Measurements from ENCODE around the gene TEX14.

TEX14 gene

DNA sequence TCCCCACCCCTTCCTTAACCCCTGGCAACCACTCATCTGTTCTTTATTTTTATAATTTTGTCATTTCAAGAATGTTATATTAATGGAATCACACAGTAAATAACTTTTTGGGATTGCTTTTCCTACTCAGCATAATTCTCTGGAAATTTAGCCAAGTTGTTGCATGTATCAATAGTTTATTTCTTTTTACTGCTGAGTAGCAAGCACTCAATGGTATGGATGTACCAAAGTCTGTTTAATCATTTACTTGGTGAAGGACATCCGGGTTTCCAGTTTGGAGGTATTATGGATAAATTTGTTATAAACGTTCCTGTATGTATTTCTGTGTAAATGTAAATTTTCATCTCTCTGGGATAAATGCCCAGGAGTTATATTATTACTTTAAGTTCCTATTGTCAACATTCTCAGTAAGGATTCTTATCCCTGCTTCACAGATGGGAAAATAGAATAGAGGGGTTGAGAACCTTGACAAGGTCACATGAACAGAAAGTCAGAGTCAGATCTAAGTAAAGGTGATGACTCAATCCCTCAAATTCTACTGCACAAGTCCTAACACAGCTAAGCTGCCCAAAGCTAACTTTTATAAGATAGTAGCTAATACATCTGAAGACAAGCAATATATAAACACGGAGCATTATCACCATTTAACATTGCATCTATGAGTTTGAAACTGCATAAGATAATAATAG lies 115.0 kb downstream of the TEX14 start:
- WGBS, result 50% methylated on average over 2 of the region's 3 CpGs

DNA sequence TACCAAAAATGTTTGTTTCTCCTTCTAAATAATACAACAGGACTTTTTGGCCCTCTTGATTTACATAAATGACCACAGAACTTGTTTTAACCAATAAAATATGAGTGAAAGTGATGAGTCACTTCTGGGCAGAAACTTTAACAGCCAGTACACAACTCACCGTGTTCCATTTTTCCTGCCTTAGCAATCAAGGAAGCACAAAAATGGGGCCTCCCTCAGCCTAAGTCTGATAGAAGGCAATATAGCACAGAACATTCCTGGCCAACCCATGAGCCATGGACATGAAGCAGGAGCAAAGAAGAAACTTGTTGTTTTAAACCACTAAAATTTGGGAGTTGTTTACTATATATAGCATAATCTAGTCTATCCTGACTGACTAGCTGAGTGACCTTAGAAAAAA lies 116.3 kb downstream of the TEX14 start:
- H3K79me1 ChIP-seq (replicated peaks; ENCODE audit: low read length, poor library complexity, severe bottlenecking), result no peaks in the 10 kb centered on the region
- no peaks in the 10 kb centered on the region for H3K9me3 ChIP-seq (ENCODE audit: control insufficient read depth, low read length)
- H3K36me3 ChIP-seq (ENCODE audit: control insufficient read depth in 1 of 2, insufficient read depth in 2 of 2, low read depth in 1 of 2, low read length in 2 of 2), result no peaks in the 10 kb centered on the region
- no peak overlapping the region for H2BK12ac ChIP-seq (ENCODE audit: low read length in 2 of 2)
- peak; percentile 56 for DNase-seq
- H3K4me1 ChIP-seq (ENCODE audit: control insufficient read depth, insufficient read depth, low read depth, low read length), result no peaks in the 10 kb centered on the region
- H3K14ac ChIP-seq (ENCODE audit: low read length in 2 of 2), result no peak overlapping the region
- no peak overlapping the region for H2BK120ac ChIP-seq (ENCODE audit: low read depth, low read length)
- no peak overlapping the region for H3K4me2 ChIP-seq (ENCODE audit: low read length, poor library complexity, severe bottlenecking)
- no peak overlapping the region for H2BK15ac ChIP-seq (ENCODE audit: low read depth, poor library complexity, severe bottlenecking)
- WGBS, result 14% methylated on average over 1 of the region's 1 CpG
- no peak overlapping the region for H4K8ac ChIP-seq (ENCODE audit: low read length)
- no peak overlapping the region for H3K23ac ChIP-seq (ENCODE audit: low read length in 2 of 2)
- H2AFZ ChIP-seq (ENCODE audit: low read depth, low read length), result no peak overlapping the region
- H3K18ac ChIP-seq (ENCODE audit: low read depth in 1 of 2, low read length in 2 of 2), result no peak overlapping the region
- H3K9ac ChIP-seq (ENCODE audit: low read length), result no peak overlapping the region
- no peak overlapping the region for H3K4ac ChIP-seq (ENCODE audit: low read depth in 1 of 2, low read length in 2 of 2)
- no peak overlapping the region for H2BK5ac ChIP-seq (ENCODE audit: low read depth, low read length, poor library complexity, severe bottlenecking)
- peaks cover 5 to 20% of the 10 kb centered on the region in 2 experiments for H3K27me3 ChIP-seq (ENCODE audit: control insufficient read depth in 1 of 2, insufficient read depth in 1 of 2, low read length in 2 of 2)
- no peak overlapping the region for H4K91ac ChIP-seq (ENCODE audit: low read length)
- H3K4me3 ChIP-seq (ENCODE audit: insufficient read depth in 1 of 2, low read depth in 1 of 2, low read length in 2 of 2), result no peak overlapping the region
- H3K27ac ChIP-seq (ENCODE audit: low read length, poor library complexity, severe bottlenecking), result no peak overlapping the region
- H2AK5ac ChIP-seq (ENCODE audit: low read length, severe bottlenecking), result no peak overlapping the region

More for the DNA sequence above, 115.0 kb downstream of the TEX14 start:
- H3K9me3 ChIP-seq (ENCODE audit: control insufficient read depth, low read length), result no peaks in the 10 kb centered on the region
- no peak overlapping the region for H3K18ac ChIP-seq (ENCODE audit: low read depth in 1 of 2, low read length in 2 of 2)
- H3K36me3 ChIP-seq (ENCODE audit: control insufficient read depth in 1 of 2, insufficient read depth in 2 of 2, low read depth in 1 of 2, low read length in 2 of 2), result no peaks in the 10 kb centered on the region
- H3K4me2 ChIP-seq (ENCODE audit: low read length, poor library complexity, severe bottlenecking), result no peak overlapping the region
- no peak for DNase-seq
- peaks cover 5 to 28% of the 10 kb centered on the region in 2 experiments for H3K27me3 ChIP-seq (ENCODE audit: control insufficient read depth in 1 of 2, insufficient read depth in 1 of 2, low read length in 2 of 2)
- no peak overlapping the region for H3K4ac ChIP-seq (ENCODE audit: low read depth in 1 of 2, low read length in 2 of 2)
- H3K27ac ChIP-seq (ENCODE audit: low read length, poor library complexity, severe bottlenecking), result no peak overlapping the region
- no peak overlapping the region for H3K9ac ChIP-seq (ENCODE audit: low read length)
- H4K8ac ChIP-seq (ENCODE audit: low read length), result no peak overlapping the region
- H2AK5ac ChIP-seq (ENCODE audit: low read length, severe bottlenecking), result no peak overlapping the region
- no peak overlapping the region for H4K91ac ChIP-seq (ENCODE audit: low read length)
- no peaks in the 10 kb centered on the region for H3K4me1 ChIP-seq (ENCODE audit: control insufficient read depth, insufficient read depth, low read depth, low read length)
- H2BK120ac ChIP-seq (ENCODE audit: low read depth, low read length), result no peak overlapping the region
- no peak overlapping the region for H3K4me3 ChIP-seq (ENCODE audit: insufficient read depth in 1 of 2, low read depth in 1 of 2, low read length in 2 of 2)
- H2BK12ac ChIP-seq (ENCODE audit: low read length in 2 of 2), result no peak overlapping the region
- no peak overlapping the region for H3K14ac ChIP-seq (ENCODE audit: low read length in 2 of 2)
- no peak overlapping the region for H2AFZ ChIP-seq (ENCODE audit: low read depth, low read length)
- no peaks in the 10 kb centered on the region for H3K79me1 ChIP-seq (replicated peaks; ENCODE audit: low read length, poor library complexity, severe bottlenecking)
- no peak overlapping the region for H2BK5ac ChIP-seq (ENCODE audit: low read depth, low read length, poor library complexity, severe bottlenecking)
- no peak overlapping the region for H3K23ac ChIP-seq (ENCODE audit: low read length in 2 of 2)
- no peak overlapping the region for H2BK15ac ChIP-seq (ENCODE audit: low read depth, poor library complexity, severe bottlenecking)

DNA sequence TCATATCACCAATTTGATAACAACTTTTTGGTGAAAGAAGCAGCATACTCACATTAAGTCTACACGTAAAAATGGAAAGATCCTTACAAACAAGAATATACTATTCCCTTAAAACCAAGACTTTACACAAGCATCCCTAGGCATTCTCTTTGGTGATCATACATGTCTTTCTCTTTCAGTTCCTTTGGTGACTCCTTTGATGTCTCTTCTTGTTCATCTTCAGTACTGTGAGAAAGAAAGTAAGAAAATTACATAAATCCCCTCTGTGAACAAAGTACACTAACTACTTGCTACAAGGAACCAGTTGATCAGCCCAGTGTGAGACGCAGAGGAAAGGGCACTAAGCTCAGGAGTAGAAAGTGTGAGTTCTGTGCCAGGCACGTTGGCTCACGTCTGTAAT lies 117.8 kb downstream of the TEX14 start:
- WGBS, result 90% methylated on average over 4 of the region's 4 CpGs
- no peak overlapping the region for H2BK120ac ChIP-seq (ENCODE audit: low read depth, low read length)
- H3K9ac ChIP-seq (ENCODE audit: low read length), result no peak overlapping the region

GRCh38 chr17:58572846-58573245 lies 119.0 kb downstream of the TEX14 start:
- peak overlapping the region; percentile 2 for H3K4me2 ChIP-seq (ENCODE audit: low read length, poor library complexity, severe bottlenecking)
- H4K91ac ChIP-seq (ENCODE audit: low read length), result no peak overlapping the region
- H3K27ac ChIP-seq (ENCODE audit: low read length, poor library complexity, severe bottlenecking), result no peak overlapping the region
- H3K4me1 ChIP-seq (ENCODE audit: control insufficient read depth, insufficient read depth, low read depth, low read length), result no peaks in the 10 kb centered on the region
- H3K27me3 ChIP-seq (ENCODE audit: control insufficient read depth in 1 of 2, insufficient read depth in 1 of 2, low read length in 2 of 2), result peaks cover 5 to 6% of the 10 kb centered on the region in 2 experiments
- no peaks in the 10 kb centered on the region for H3K9me3 ChIP-seq (ENCODE audit: control insufficient read depth, low read length)
- H3K79me1 ChIP-seq (replicated peaks; ENCODE audit: low read length, poor library complexity, severe bottlenecking), result no peaks in the 10 kb centered on the region
- H2BK5ac ChIP-seq (ENCODE audit: low read depth, low read length, poor library complexity, severe bottlenecking), result no peak overlapping the region
- no peak overlapping the region for H2AK5ac ChIP-seq (ENCODE audit: low read length, severe bottlenecking)
- 90% methylated on average over 3 of the region's 3 CpGs for WGBS
- no peak overlapping the region for H2BK12ac ChIP-seq (ENCODE audit: low read length in 2 of 2)
- H3K23ac ChIP-seq (ENCODE audit: low read length in 2 of 2), result no peak overlapping the region
- no peak overlapping the region for H2AFZ ChIP-seq (ENCODE audit: low read depth, low read length)
- H3K18ac ChIP-seq (ENCODE audit: low read depth in 1 of 2, low read length in 2 of 2), result peak overlapping the region in 1 of 2 experiments; percentile 12
- H3K14ac ChIP-seq (ENCODE audit: low read length in 2 of 2), result no peak overlapping the region
- H3K4me3 ChIP-seq (ENCODE audit: insufficient read depth in 1 of 2, low read depth in 1 of 2, low read length in 2 of 2), result no peak overlapping the region
- DNase-seq, result no peak
- H2BK15ac ChIP-seq (ENCODE audit: low read depth, poor library complexity, severe bottlenecking), result no peak overlapping the region
- no peak overlapping the region for H3K4ac ChIP-seq (ENCODE audit: low read depth in 1 of 2, low read length in 2 of 2)
- no peak overlapping the region for H4K8ac ChIP-seq (ENCODE audit: low read length)
- no peak overlapping the region for H3K9ac ChIP-seq (ENCODE audit: low read length)
- H2BK120ac ChIP-seq (ENCODE audit: low read depth, low read length), result no peak overlapping the region
- H3K36me3 ChIP-seq (ENCODE audit: control insufficient read depth in 1 of 2, insufficient read depth in 2 of 2, low read depth in 1 of 2, low read length in 2 of 2), result no peaks in the 10 kb centered on the region

More for the DNA sequence above, 117.8 kb downstream of the TEX14 start:
- Histone ChIP-seq H3K4me2 (ENCODE audit: low read length, poor library complexity, severe bottlenecking) (no peak overlapping the region), H2AFZ (ENCODE audit: low read depth, low read length) (no peak overlapping the region), H3K4me1 (ENCODE audit: control insufficient read depth, insufficient read depth, low read depth, low read length) (no peaks in the 10 kb centered on the region), H3K27ac (ENCODE audit: low read length, poor library complexity, severe bottlenecking) (no peak overlapping the region), H3K79me1 (replicated peaks; ENCODE audit: low read length, poor library complexity, severe bottlenecking) (no peaks in the 10 kb centered on the region), H3K27me3 (ENCODE audit: control insufficient read depth in 1 of 2, insufficient read depth in 1 of 2, low read length in 2 of 2) (peaks cover under 1 to 8% of the 10 kb centered on the region in 2 experiments), H2BK15ac (ENCODE audit: low read depth, poor library complexity, severe bottlenecking) (no peak overlapping the region), H3K14ac (ENCODE audit: low read length in 2 of 2) (no peak overlapping the region), H3K9me3 (ENCODE audit: control insufficient read depth, low read length) (no peaks in the 10 kb centered on the region), H2BK12ac (ENCODE audit: low read length in 2 of 2) (no peak overlapping the region), H3K36me3 (ENCODE audit: control insufficient read depth in 1 of 2, insufficient read depth in 2 of 2, low read depth in 1 of 2, low read length in 2 of 2) (no peaks in the 10 kb centered on the region), H2BK5ac (ENCODE audit: low read depth, low read length, poor library complexity, severe bottlenecking) (no peak overlapping the region), H4K8ac (ENCODE audit: low read length) (no peak overlapping the region), H3K4me3 (ENCODE audit: insufficient read depth in 1 of 2, low read depth in 1 of 2, low read length in 2 of 2) (no peak overlapping the region), H3K4ac (ENCODE audit: low read depth in 1 of 2, low read length in 2 of 2) (no peak overlapping the region), H4K91ac (ENCODE audit: low read length) (no peak overlapping the region), H3K23ac (ENCODE audit: low read length in 2 of 2) (no peak overlapping the region), H3K18ac (ENCODE audit: low read depth in 1 of 2, low read length in 2 of 2) (no peak overlapping the region), H2AK5ac (ENCODE audit: low read length, severe bottlenecking) (no peak overlapping the region)
- no peak for DNase-seq
